ENCODE measurements around the gene PAXX.
A peak's percentile ranks its signal among the peaks of the same experiment; 100 is the strongest.

The PAXX gene

GRCh38 chr9:136953771-136954269 lies 38.4 kb upstream of the PAXX start:
- DNase-seq, result no peak

- DNase-seq, result no peak
These were observed 37.7 kb upstream of the PAXX start for GRCh38 chr9:136954270-136955083.

GRCh38 chr9:136955202-136955942 lies 36.9 kb upstream of the PAXX start:
- DNase-seq, result no peak

- DNase-seq, result no peak
These were observed 36.3 kb upstream of the PAXX start for GRCh38 chr9:136955943-136956335.

GRCh38 chr9:136956604-136957003 lies 35.6 kb upstream of the PAXX start:
- no peak for DNase-seq

- no peak for DNase-seq
These were observed 34.8 kb upstream of the PAXX start for GRCh38 chr9:136957461-136957860.

- no peak for DNase-seq
These were observed 34.3 kb upstream of the PAXX start for GRCh38 chr9:136957901-136958300.

GRCh38 chr9:136958473-136958872 lies 33.7 kb upstream of the PAXX start:
- DNase-seq, result no peak

GRCh38 chr9:136958898-136959850 lies 33.0 kb upstream of the PAXX start:
- DNase-seq, result no peak

- no peak for DNase-seq
These were observed 31.8 kb upstream of the PAXX start for GRCh38 chr9:136960212-136960937.

- no peak for DNase-seq
These were observed 31.3 kb upstream of the PAXX start for GRCh38 chr9:136960938-136961275.

GRCh38 chr9:136961279-136962065 lies 30.8 kb upstream of the PAXX start:
- no peak for DNase-seq

- DNase-seq, result no peak
These were observed 30.1 kb upstream of the PAXX start for GRCh38 chr9:136962163-136962562.

- no peak for DNase-seq
These were observed 29.4 kb upstream of the PAXX start for GRCh38 chr9:136962701-136963248.

- no peak for DNase-seq
These were observed 28.9 kb upstream of the PAXX start for GRCh38 chr9:136963341-136963740.

GRCh38 chr9:136963751-136964150 lies 28.5 kb upstream of the PAXX start:
- DNase-seq, result no peak

GRCh38 chr9:136964171-136964689 lies 28.0 kb upstream of the PAXX start:
- DNase-seq, result peak in 1 of 2 experiments; percentile 13

- no peak for DNase-seq
These were observed 27.3 kb upstream of the PAXX start for GRCh38 chr9:136964833-136965422.

- no peak for DNase-seq
These were observed 26.3 kb upstream of the PAXX start for GRCh38 chr9:136965771-136966484.

All from NCI-H187 (cell line).